Epithelial cell of esophagus (primary cell): ENCODE measurements around the gene EPHA1.

Experiments used
- DNase-seq: peaks from one replicate; pipeline ENCODE4 v3.0.0; 2010; ENCODE audit warnings: low read depth
- H3K4me3 ChIP-seq: 2 replicates; pipeline ENCODE4 v1.5.1; 2011; ENCODE audit warnings: mild to moderate bottlenecking, low read length, control low read depth
- TF ChIP-seq, protein P1 (sequence below): IDR thresholded peaks from 2 replicates; pipeline ENCODE4 v1.5.1; 2011; ENCODE audit warnings: low read depth, mild to moderate bottlenecking, low read length, control low read depth, inconsistent platforms; ENCODE audit not compliant: insufficient read depth; ENCODE audit errors: missing control alignments

EPHA1 gene

DNA sequence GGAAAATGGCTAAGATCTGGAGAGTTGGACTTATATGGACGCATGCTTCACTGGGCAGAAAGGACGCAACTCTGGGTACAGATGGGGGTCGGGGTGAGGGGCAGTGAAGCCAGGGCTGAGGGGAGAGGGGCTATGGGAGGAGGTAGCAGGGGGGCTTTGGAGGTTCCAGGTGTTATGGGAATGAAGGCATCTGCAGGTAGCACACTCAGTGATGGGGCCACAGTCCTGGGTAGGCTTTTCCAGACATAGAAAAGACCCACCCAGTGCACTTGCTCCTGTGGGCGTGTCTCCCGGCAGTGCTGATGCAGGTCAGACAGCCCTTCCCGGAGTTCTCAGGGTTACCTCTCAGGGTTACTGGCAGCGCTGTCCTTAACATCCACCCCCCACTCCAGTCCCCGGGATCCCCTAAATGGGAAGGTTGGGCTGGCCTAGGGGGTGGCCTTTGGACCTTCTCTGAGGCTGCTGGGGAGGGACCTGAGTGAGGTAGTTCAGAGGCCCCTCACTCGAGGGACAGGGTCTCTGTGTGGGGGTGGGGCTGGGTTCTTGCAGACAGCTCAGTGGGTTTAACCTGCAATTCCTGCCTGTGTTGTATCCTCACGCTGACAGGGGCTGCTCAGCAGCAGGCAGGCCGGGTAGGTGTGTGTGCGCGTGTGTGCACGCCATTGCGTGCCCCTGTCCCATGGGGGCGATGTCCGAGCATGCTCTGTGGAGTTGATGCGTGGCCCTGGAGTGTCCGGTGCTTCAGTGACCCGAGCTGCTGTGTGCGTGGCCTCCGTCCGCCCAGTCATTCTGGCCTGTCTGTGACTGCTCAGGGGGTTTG lies 21.3 kb downstream of the EPHA1 start:
- H3K4me3 ChIP-seq = no peak overlapping the region
- TF ChIP-seq, protein P1, sequence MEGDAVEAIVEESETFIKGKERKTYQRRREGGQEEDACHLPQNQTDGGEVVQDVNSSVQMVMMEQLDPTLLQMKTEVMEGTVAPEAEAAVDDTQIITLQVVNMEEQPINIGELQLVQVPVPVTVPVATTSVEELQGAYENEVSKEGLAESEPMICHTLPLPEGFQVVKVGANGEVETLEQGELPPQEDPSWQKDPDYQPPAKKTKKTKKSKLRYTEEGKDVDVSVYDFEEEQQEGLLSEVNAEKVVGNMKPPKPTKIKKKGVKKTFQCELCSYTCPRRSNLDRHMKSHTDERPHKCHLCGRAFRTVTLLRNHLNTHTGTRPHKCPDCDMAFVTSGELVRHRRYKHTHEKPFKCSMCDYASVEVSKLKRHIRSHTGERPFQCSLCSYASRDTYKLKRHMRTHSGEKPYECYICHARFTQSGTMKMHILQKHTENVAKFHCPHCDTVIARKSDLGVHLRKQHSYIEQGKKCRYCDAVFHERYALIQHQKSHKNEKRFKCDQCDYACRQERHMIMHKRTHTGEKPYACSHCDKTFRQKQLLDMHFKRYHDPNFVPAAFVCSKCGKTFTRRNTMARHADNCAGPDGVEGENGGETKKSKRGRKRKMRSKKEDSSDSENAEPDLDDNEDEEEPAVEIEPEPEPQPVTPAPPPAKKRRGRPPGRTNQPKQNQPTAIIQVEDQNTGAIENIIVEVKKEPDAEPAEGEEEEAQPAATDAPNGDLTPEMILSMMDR = no peak

DNA sequence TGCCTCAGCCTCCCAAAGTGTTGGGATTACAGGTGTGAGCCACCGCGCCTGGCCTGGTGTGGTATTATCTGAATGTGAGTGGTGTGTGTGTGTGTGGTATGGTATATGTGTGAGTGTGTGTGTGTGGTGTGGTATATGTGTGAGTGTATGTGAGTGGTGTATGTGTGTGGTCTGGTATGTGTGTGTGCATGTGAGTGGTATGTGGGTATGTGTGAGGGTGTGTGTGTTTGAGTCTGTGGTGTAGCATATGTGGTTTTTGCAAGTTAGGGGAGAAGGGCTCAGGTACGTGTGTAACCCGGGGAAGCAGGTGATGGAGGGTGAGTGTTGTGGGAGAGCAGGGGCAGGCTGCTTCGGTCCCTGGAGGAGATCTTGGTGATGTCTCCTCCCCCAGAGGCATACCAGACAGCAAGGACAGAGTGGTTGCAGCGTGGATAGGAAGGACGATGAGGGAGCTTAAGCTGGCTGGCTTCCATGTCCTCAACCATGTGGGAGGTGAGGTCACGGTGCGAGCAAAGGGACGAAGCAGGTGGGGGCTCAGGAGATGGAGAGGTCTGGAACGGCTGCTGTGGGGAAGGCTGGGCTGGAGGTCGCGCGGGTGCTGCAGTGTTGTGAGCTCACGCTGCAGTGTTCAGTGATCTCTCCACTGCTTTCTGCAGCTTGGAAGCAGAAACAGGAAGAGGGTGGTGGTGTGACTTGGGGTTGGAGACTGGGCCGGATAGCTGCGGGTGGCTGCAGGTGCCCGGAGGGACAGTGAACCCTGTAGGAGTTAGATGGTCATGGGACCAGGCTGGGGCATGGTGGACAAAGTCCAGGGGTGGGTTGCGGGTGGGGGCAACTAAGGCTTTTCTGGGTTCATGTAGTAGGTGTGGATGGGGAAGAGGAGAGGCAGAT lies 22.5 kb downstream of the EPHA1 start:
- H3K4me3 ChIP-seq = no peak overlapping the region
- TF ChIP-seq, protein P1 = no peak
- DNase-seq = no peak

More for the DNA sequence above, 21.3 kb downstream of the EPHA1 start:
- no peak for DNase-seq

DNA sequence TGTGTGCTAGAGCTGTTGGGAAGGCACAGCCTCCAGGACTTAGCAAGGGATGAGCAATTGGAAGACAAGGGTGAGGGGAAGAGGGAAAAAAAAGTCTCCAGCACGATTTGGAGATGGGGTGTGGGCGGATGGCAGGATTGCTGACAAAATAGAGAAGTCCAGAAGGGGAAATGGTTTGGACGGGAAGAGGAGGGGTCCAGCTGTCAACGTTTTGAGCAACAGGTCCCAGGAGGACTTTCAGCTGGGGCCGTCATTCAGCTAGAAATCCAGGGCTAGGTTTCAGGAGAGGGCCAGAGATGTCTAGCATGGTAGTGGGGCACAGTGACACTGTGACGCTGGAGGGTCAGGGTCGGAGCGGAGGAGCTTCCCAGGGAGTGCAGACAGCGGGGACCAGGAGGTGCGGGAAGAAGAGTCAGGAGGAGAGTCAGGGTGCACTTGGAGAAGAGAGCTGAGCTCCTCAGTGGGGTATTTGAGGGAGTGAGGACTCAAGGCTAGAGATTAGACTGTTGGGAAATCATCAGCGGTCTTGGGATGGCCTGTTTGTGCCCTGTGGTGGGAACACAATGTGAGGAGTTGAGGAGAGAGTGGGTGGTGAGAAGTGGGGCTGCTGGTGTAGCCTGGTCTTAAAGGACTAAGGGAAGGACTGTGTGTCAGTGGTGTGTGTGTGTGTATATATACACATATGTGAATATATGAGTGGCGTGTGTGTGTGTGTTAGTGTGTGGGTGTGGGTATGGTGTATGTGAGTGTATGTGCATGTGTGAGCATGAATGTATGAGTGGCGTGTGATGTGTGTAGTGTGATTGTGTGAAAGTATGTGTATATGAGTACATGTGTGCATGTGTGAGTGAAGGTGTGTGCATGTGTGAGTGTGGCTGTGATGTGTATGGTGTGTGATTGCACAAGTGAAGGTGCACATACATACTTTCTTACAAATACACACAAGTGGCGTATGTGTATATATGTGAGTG lies 23.7 kb downstream of the EPHA1 start:
- no peak overlapping the region for H3K4me3 ChIP-seq
- TF ChIP-seq, protein P1 = no peak
- no peak for DNase-seq

DNA sequence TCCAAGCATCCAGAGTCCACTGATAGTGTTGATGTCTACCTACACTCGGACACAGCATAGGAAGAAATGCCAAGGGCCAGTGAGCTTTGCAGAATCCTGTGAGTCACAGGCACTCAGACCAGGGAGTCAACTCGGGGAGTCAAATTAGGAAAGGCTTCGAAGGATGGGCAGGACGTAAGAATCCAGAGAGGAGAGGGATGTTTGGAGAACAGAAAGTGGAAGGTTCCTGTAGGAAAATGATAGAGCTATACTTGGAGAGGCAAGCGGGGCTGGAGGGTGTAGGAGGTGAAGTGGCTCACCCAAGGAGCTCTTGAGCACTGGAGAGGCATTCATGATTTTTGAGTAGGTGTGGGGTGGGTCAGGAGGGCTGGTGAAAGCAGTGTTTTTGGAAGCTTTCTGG lies 24.5 kb downstream of the EPHA1 start:
- no peak for DNase-seq
- H3K4me3 ChIP-seq = no peak overlapping the region
- TF ChIP-seq, protein P1 = no peak

DNA sequence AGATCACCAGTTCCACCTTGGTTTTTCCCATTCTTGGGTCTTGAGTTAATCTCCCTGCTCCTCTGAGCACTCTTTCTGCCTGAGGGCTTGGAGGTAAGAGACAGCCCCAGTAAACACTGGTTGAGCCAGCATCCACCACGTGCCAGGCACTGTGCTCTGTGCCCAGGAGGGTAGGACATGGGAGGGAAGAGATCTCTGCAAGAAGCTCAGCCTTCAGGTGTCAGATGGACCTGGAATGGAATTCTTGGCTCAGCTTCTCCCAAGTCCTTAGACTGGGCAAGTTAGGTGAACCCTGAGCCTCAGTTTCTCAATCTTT lies 25.1 kb downstream of the EPHA1 start:
- no peak overlapping the region for H3K4me3 ChIP-seq
- TF ChIP-seq, protein P1 = no peak
- DNase-seq = peak; percentile 49
